HFF-Myc (cell line): ENCODE measurements around the gene CCNY.

Experiments used
- DNase-seq: peaks from one replicate; pipeline ENCODE4 v3.0.0-alpha.2; 2011; ENCODE audit warnings: low read depth; ENCODE audit errors: extremely low read depth
- H3K4me3 ChIP-seq: replicated peaks from 2 replicates; pipeline ENCODE4 v1.5.1; 2011; ENCODE audit warnings: low read depth, mild to moderate bottlenecking, control low read depth, low read length
- CTCF ChIP-seq: IDR thresholded peaks from 2 replicates; pipeline ENCODE4 v1.5.1; 2012; ENCODE audit warnings: mild to moderate bottlenecking, low read depth, low read length, control low read depth; ENCODE audit errors: missing control alignments

Gene CCNY

GRCh38 chr10:35558276-35558675 is 222.0 kb downstream of the CCNY start:
- no peak overlapping the region for H3K4me3 ChIP-seq
- DNase-seq: no peak
- TF ChIP-seq CTCF: no peak

DNA sequence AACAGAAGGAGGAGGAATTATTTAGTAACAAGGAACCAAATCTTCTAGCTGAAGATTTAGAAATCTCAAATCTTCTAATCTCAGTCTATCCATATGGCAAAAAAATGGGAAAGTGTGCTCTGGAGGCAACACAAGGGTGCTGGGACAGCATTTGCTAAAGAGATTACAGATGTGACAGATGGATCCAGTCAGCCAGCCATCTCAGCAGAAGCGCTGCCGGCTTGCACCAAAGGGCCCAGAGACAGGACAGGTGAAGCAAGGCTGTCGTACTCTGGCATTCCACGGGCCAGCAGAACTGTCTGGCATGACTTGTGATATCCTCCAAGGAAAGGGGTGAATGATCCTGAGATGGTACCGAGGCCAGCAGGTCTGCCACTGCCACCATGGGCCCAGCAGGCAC is 223.1 kb downstream of the CCNY start:
- no peak for DNase-seq
- no peak overlapping the region for H3K4me3 ChIP-seq
- no peak for TF ChIP-seq CTCF

- no peak for TF ChIP-seq CTCF
- no peak overlapping the region for H3K4me3 ChIP-seq
- no peak for DNase-seq
Observed at GRCh38 chr10:35561715-35562114, 225.4 kb downstream of the CCNY start.

- DNase-seq: no peak
- no peak for TF ChIP-seq CTCF
- no peak overlapping the region for H3K4me3 ChIP-seq
Observed at GRCh38 chr10:35562427-35562826, 226.1 kb downstream of the CCNY start.

- TF ChIP-seq CTCF: peak; percentile 100
- peak; percentile 33 for DNase-seq
- H3K4me3 ChIP-seq: no peak overlapping the region
Observed at GRCh38 chr10:35563261-35563891, 227.1 kb downstream of the CCNY start.

DNA sequence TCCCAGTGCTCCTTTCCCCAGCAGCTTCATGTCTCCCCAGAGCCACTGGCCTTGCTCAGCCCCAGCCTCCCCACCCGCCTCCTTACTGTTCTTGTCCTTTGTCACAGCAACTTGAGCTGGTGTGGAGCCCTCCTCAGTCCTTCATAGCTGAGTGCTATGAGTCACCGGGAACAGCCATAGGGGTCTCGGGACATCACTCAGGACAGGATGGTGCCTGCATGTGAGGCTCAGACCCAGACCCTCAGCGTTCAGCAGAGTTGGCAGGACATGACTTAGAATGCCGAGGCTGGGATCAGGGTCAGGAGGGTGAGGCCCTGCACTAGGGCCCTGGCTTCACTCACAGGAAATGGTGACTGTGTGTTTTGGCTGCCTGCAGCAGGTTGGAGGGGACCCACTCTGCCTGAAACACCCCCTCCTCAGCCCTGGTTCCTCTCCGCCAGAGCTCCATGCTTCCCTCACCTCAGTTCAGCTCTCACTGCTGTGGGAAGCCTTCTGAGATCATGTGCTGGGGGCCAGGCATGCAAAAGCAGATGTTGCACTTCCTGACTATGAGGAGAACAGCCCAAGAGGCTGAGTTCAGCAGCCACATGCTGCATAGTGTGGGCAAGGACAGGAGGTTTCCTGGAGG is 228.1 kb downstream of the CCNY start:
- TF ChIP-seq CTCF: no peak
- no peak overlapping the region for H3K4me3 ChIP-seq
- peak; percentile 53 for DNase-seq
